ENCODE results near the gene COX6B1. TPM values are rescaled to one million over a fixed set of nuclear protein-coding genes. Genes with fewer than 3 reads are reported as not detected.
"Not testable (repeated sequence)": the region's sequence is repeated elsewhere in the genome, so short reads cannot be mapped to it uniquely, and the experiment has no call there.

COX6B1 gene
- total RNA-seq, 4 donors from 2014 or later: 462 to 930 (median 787) TPM

DNA sequence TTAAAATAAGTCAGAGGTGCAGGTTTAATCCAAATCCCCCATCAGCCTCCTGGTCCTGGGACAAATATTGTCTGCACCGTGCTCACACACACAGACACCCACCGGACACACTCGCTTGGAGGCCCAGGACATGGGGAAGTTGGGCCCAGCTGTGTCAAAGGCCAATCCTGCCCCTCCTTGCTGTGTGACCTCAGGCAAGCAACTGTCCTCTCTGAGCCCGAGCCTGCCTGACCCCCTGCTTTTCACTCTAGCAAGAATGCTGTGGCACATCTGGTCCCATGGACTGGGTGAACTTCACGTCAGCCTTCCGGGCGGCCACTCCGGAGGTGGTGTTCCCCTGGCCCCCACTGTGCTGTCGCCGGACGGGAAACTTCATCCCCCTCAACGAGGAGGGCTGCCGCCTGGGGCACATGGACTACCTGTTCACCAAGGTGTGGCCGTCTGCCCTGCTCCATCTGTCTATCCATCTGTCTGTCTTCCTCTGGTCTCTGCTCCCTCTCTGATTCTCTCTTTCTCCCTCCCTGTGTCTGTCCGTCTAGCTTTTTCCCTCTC, 27.5 kb downstream of the COX6B1 start:
- Histone ChIP-seq H3K27me3 (no peaks in the 10 kb centered on the region), H3K36me3 (no peaks in the 10 kb centered on the region), H3K4me1 (peaks cover 0 to 6% (median 0%) of the 10 kb centered on the region in 4 donors), H3K4me3 (no peak overlapping the region), H3K27ac (no peak overlapping the region), H3K9me3 (no peaks in the 10 kb centered on the region)
- TF ChIP-seq, protein P1, sequence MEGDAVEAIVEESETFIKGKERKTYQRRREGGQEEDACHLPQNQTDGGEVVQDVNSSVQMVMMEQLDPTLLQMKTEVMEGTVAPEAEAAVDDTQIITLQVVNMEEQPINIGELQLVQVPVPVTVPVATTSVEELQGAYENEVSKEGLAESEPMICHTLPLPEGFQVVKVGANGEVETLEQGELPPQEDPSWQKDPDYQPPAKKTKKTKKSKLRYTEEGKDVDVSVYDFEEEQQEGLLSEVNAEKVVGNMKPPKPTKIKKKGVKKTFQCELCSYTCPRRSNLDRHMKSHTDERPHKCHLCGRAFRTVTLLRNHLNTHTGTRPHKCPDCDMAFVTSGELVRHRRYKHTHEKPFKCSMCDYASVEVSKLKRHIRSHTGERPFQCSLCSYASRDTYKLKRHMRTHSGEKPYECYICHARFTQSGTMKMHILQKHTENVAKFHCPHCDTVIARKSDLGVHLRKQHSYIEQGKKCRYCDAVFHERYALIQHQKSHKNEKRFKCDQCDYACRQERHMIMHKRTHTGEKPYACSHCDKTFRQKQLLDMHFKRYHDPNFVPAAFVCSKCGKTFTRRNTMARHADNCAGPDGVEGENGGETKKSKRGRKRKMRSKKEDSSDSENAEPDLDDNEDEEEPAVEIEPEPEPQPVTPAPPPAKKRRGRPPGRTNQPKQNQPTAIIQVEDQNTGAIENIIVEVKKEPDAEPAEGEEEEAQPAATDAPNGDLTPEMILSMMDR (IDR thresholded peaks at IDR 0.05): no peak
- TF ChIP-seq POLR2A (IDR thresholded peaks at IDR 0.05): no peak
- no peak for DNase-seq

DNA sequence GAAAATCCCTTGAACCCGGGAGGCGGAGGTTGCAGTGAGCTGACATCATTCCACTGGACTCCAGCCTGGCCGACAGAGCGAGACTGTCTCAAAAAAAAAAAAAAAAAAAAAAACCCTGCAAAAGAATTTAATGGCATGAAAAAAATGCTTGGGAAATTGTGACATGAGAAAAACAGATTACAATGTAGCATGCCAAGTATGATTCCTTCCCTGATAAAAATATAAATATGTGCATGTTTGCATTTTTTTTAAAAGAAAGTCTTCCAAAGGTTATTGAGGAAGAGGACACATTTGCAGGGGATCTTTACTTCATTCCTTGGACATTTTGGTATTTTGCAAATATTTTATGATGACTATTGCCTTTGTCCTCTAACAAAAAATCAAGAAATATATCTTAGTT, 41.7 kb downstream of the COX6B1 start:
- Histone ChIP-seq H3K27ac (no peak overlapping the region), H3K36me3 (no peaks in the 10 kb centered on the region)
- TF ChIP-seq POLR2A (IDR thresholded peaks at IDR 0.05): no peak
- TF ChIP-seq, protein P1 (IDR thresholded peaks at IDR 0.05): no peak

DNA sequence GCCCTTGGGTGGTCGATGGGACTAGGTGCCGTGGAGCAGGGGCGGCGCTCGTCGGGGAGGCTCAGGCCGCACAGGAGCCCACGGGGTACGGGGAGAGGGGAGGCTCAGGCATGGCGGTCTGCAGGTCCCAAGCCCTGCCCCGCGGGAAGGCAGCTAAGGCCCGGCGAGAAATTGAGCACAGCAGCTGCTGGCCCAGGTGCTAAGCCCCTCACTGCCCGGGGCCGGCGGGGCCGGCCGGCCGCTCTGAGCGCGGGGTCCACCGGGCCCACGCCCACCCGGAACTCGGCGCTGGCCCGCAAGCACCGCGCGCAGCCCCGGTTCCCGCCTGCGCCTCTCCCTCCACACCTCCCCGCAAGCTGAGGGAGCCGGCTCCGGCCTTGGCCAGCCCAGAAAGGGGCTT, 43.0 kb downstream of the COX6B1 start:
- H3K4me3 ChIP-seq, H3K36me3 ChIP-seq, H3K4me1 ChIP-seq, H3K27ac ChIP-seq, H3K27me3 ChIP-seq, DNase-seq, H3K9me3 ChIP-seq: not testable (repeated sequence)

More for the DNA sequence above, 41.7 kb downstream of the COX6B1 start:
- no peaks in the 10 kb centered on the region for H3K27me3 ChIP-seq
- H3K9me3 ChIP-seq: no peaks in the 10 kb centered on the region
- DNase-seq: no peak
- no peaks in the 10 kb centered on the region for H3K4me1 ChIP-seq
- H3K4me3 ChIP-seq: no peak overlapping the region

DNA sequence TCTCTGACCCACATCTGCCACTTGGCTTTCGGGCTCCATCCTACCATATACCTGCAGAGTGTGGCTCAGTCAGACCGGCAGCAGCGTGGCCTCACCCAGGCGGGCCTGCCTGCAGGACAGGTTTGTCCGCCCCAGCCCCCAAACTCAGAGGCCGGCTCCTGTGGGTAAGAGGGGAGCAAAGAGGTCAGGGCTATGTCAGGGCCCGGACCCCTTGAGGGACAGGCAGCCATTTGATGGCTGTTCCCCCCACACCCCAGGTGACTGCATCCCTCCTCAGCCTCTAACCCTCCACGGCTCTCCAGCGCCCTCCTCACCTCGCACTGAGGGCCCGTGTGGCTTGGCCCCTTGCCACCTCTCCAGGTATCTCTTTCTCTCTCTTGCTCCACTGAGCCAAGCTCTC, 43.9 kb downstream of the COX6B1 start:
- Histone ChIP-seq H3K9me3 (no peaks in the 10 kb centered on the region), H3K27ac (no peak overlapping the region), H3K4me3 (no peak overlapping the region), H3K36me3 (no peaks in the 10 kb centered on the region), H3K4me1 (no peaks in the 10 kb centered on the region), H3K27me3 (no peaks in the 10 kb centered on the region)
- TF ChIP-seq, protein P1 (IDR thresholded peaks at IDR 0.05): no peak
- no peak for TF ChIP-seq POLR2A (IDR thresholded peaks at IDR 0.05)
- DNase-seq: no peak

DNA sequence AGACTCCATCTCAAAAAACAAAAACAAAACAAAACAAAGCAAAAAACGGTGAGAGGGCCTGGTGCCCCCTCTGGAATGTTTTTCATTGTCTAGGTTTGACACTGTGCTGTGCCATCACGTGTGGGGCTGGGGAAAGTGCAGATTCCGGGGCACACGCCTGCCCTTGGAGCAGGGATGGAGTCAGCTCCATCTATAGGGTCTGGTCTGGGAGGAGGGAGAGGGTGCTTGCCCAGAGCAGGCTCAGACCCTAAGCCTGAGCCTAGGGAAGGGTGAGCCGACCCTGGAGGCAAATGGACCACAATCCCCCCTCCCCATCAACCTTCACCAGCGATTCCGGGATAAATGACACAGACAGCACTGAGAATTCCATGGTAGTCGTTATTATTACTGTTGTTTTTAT, 45.3 kb downstream of the COX6B1 start:
- TF ChIP-seq, protein P1 (IDR thresholded peaks at IDR 0.05): no peak
- TF ChIP-seq POLR2A (IDR thresholded peaks at IDR 0.05): no peak
- H3K4me1 ChIP-seq: no peaks in the 10 kb centered on the region
- no peaks in the 10 kb centered on the region for H3K9me3 ChIP-seq
- no peak for DNase-seq
- H3K27ac ChIP-seq: no peak overlapping the region
- H3K27me3 ChIP-seq: no peaks in the 10 kb centered on the region
- H3K4me3 ChIP-seq: no peak overlapping the region
- H3K36me3 ChIP-seq: no peaks in the 10 kb centered on the region

DNA sequence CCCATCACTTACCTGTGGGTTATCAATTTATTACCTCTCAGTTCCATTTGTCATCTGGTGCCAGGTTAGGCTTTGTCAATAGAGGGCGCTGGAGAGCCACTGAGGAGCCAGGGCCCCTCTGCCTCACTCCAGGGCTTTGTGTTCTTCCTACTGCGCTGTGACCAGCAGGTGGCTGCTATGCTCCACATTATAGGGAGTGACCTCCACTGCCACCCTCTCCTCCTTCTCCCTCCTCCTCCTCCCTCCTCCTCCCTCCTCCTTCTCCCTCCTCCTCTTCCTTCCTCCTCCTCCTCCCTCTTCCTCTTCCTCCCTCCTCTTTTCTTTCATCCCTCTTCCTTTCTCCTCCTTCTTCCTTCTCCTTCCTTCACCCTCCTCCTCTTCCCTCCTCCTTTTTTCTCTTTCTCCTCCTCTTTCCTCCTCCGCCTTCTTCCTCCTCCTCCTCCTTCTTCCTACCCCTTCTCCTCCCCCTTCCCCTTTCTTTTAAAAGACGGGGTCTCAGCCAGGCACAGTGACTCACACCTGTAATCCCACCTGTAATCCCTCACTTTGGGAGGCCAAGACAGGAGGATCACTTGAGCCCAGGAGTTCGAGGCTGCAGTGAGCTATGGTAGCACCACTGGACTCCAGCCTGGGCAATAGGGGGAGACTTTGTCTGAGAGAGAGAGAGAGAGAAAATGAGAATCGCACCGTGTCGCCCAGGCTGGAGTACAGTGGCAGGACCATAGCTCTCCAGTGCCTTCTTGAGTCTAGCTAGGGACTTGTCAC, 45.9 kb downstream of the COX6B1 start:
- H3K27ac ChIP-seq: no peak overlapping the region
- DNase-seq: peak; percentile 88 to 96 (median 91)
- no peak for TF ChIP-seq POLR2A (IDR thresholded peaks at IDR 0.05)
- TF ChIP-seq, protein P1 (IDR thresholded peaks at IDR 0.05): peak; percentile 91 to 99 (median 98)
- no peaks in the 10 kb centered on the region for H3K36me3 ChIP-seq
- H3K4me3 ChIP-seq: no peak overlapping the region
- H3K4me1 ChIP-seq: no peaks in the 10 kb centered on the region
- H3K27me3 ChIP-seq: no peaks in the 10 kb centered on the region
- no peaks in the 10 kb centered on the region for H3K9me3 ChIP-seq

Data from Peyer's patch (tissue), 4 donors.